MCF 10A (cell line): ENCODE data around the gene MRO. TPM values are rescaled to one million over a fixed set of nuclear protein-coding genes. Genes with fewer than 3 reads are reported as not detected.

Experiments
- BruUV-seq: library from RNA; stranded (reverse); fragments of 400-500 nt; replicated peaks from 2 replicates; lab custom pipeline; 2021; lab: Mats Ljungman, UMichigan
- CTCF ChIA-PET: fragments of 300-600 bp; sonication (Branson Sonifier 250); formaldehyde crosslinking; extraction: SDS; loops from one replicate; lab custom pipeline; 2021; ENCODE audit warnings: antibody characterized with exemption, inconsistent platforms; lab: Yijun Ruan, JAX
- POLR2A ChIA-PET: fragments of 300-600, 350-650 bp; sonication (Branson Sonifier 250); formaldehyde crosslinking; extraction: SDS; loops from one replicate; lab custom pipeline; 2020; ENCODE audit warnings: antibody characterized with exemption, inconsistent platforms; lab: Yijun Ruan, JAX
- DNase-seq: peaks from one replicate; pipeline ENCODE4 v3.0.0-alpha.2; 2018; ENCODE audit not compliant: unreplicated experiment
- H3K27ac Mint-ChIP-seq: one replicate; pipeline ENCODE4 v1.8.0; 2022; ENCODE audit warnings: mild to moderate bottlenecking, low read depth, mixed read lengths; ENCODE audit not compliant: unreplicated experiment
- H3K27me3 Mint-ChIP-seq: one replicate; pipeline ENCODE4 v1.8.0; 2022; ENCODE audit warnings: mixed read lengths; ENCODE audit not compliant: insufficient read depth, unreplicated experiment
- H3K36me3 Mint-ChIP-seq: one replicate; pipeline ENCODE4 v1.8.0; 2022; ENCODE audit warnings: mild to moderate bottlenecking, moderate library complexity, mixed read lengths; ENCODE audit not compliant: insufficient read depth, unreplicated experiment
- H3K4me1 Mint-ChIP-seq: one replicate; pipeline ENCODE4 v1.8.0; 2022; ENCODE audit warnings: mixed read lengths; ENCODE audit not compliant: insufficient read depth, unreplicated experiment
- H3K4me3 Mint-ChIP-seq: one replicate; pipeline ENCODE4 v1.8.0; 2022; ENCODE audit warnings: mild to moderate bottlenecking, moderate library complexity, mixed read lengths; ENCODE audit not compliant: unreplicated experiment
- H3K9me3 Mint-ChIP-seq: one replicate; pipeline ENCODE4 v1.8.0; 2022; ENCODE audit warnings: mixed read lengths; ENCODE audit not compliant: unreplicated experiment
- CTCF ChIP-seq: fragments of 200-600 bp; IDR thresholded peaks from one replicate; pipeline ENCODE4 v1.8.0; 2022; ENCODE audit warnings: antibody characterized with exemption, mild to moderate bottlenecking; ENCODE audit not compliant: unreplicated experiment
- intact Hi-C: fragments of 100-400 bp; cut with micrococcal nuclease; formaldehyde crosslinking; loops from 2 replicates; pipeline ENCODE4 v1.14.1; 2022
- total RNA-seq: library from RNA; stranded (reverse); gene quantifications from 2 replicates; pipeline ENCODE4 v1.2.3, GENCODE V29; 2022

Gene MRO
- total RNA-seq, 1 experiment from 2014 or later, result not detected

GRCh38 chr18:50802141-50802540, 17.7 kb downstream of the MRO start:
- Mint-ChIP-seq H3K27ac (no peak overlapping the region), H3K27me3 (peaks cover 29% of the 10 kb centered on the region), H3K4me3 (no peak overlapping the region), H3K4me1 (no peaks in the 10 kb centered on the region), H3K36me3 (no peaks in the 10 kb centered on the region), H3K9me3 (no peaks in the 10 kb centered on the region)
- ChIA-PET CTCF (interaction anchor here (0.6 to 1.1 kb wide), 2 partner anchors 11 to 39 kb away, joined by 3 to 4 read pairs; no protein-coding TSS in a partner anchor), POLR2A (no interaction called here)
- no TSS peak for BruUV-seq
- peak; percentile 30 for DNase-seq
- intact Hi-C loops, result no loop called here
- no peak for TF ChIP-seq CTCF

GRCh38 chr18:50797142-50797541, 22.7 kb downstream of the MRO start:
- Mint-ChIP-seq H3K9me3 (no peaks in the 10 kb centered on the region), H3K27me3 (peaks cover 44% of the 10 kb centered on the region), H3K4me3 (no peak overlapping the region), H3K36me3 (no peaks in the 10 kb centered on the region), H3K27ac (no peak overlapping the region), H3K4me1 (no peaks in the 10 kb centered on the region)
- no peak for DNase-seq
- no TSS peak for BruUV-seq
- no peak for TF ChIP-seq CTCF
- ChIA-PET CTCF (interaction anchor here (0.8 kb wide), 1 partner anchor 23 kb away, joined by 3 read pairs; the partner anchor contains the start of gene MRO), POLR2A (no interaction called here)
- intact Hi-C loops, result no loop called here

- ChIA-PET POLR2A (no interaction called here), CTCF (no interaction called here)
- no peak for DNase-seq
- H3K4me1 Mint-ChIP-seq, result no peaks in the 10 kb centered on the region
- H3K4me3 Mint-ChIP-seq, result no peak overlapping the region
- no peaks in the 10 kb centered on the region for H3K36me3 Mint-ChIP-seq
- intact Hi-C loops, result no loop called here
- H3K27me3 Mint-ChIP-seq, result peaks cover 45% of the 10 kb centered on the region
- no peaks in the 10 kb centered on the region for H3K9me3 Mint-ChIP-seq
- H3K27ac Mint-ChIP-seq, result no peak overlapping the region
- TF ChIP-seq CTCF, result no peak
- BruUV-seq, result no TSS peak
Measured at GRCh38 chr18:50796495-50796894, 23.3 kb downstream of the MRO start.

GRCh38 chr18:50793641-50794565, 25.9 kb downstream of the MRO start:
- DNase-seq, result no peak
- ChIA-PET POLR2A (no interaction called here), CTCF (no interaction called here)
- H3K36me3 Mint-ChIP-seq, result no peaks in the 10 kb centered on the region
- no peaks in the 10 kb centered on the region for H3K9me3 Mint-ChIP-seq
- peaks cover 53% of the 10 kb centered on the region for H3K27me3 Mint-ChIP-seq
- no peak for TF ChIP-seq CTCF
- H3K27ac Mint-ChIP-seq, result no peak overlapping the region
- H3K4me1 Mint-ChIP-seq, result no peaks in the 10 kb centered on the region
- intact Hi-C loops, result no loop called here
- no TSS peak for BruUV-seq
- no peak overlapping the region for H3K4me3 Mint-ChIP-seq
